8988T (cell line): ENCODE measurements around the gene CFAP300.
A peak's percentile ranks its signal among the peaks of the same experiment; 100 is the strongest.

Experiments
- DNase-seq: peaks from one replicate; pipeline ENCODE4 v3.0.0; 2011

CFAP300 gene

DNA sequence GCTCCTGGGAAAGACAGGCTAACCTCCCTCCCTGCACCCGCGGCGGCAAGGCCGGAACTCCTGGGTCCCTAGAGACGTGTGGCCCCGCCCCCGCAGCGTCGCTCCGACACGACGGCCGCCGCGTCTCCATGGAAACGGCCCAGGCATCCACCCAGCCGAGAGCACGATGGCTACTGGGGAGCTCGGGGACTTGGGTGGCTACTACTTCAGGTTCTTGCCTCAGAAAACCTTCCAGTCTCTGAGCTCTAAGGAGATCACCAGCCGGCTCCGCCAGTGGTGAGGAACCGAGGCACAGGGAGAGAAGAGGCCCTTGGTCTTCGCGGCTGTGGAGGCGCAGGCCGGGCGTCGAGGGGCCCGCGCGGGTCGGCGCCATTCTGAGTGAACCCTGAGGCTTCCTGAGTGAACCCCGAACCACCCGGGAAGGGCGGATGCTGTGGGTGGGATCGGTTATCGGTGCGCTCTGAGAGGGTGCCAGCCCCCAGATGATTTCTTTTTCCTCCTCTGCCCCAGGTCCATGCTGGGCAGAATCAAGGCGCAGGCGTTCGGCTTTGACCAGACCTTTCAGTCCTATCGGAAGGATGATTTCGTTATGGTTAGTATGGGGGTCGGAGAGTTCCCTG, at the start of gene CFAP300:
Gene CFAP300, plus strand, starts transcription at position 133 of the 620 bp plus-strand sequence. Its CDS starts 34 bp downstream, at position 167.
- peak; percentile 83 for DNase-seq

DNA sequence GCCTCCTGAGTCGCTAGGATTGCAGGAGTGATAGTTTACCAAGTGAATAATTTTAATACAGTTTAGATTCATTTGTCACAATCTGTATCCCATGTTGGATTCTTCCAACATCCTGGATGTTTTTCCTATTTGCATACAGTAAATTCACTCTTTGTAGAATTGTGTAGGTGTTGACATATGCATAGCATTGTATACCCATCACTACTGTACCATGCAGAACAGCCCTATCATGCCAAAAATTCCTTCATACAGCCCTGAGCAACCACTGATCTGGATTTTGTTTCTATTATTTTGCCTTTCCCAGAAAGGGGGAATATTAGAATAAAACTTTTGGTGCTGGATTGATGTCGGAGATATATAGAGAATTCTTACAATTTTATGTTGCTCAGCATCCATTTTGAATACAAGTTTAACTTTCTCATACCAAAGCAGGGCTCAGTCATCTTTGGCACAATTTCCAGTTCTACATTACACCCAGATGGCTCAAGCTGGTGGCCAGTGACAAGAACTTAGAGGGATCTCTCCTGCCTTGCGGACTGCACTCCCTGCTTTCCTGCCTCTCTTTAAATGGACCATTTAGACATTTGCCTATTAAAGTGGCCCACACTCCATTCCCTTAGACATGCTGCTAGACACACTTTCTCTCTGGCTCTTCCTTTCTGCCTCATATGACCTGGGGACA, 45.4 kb upstream of the CFAP300 start:
- DNase-seq = no peak

DNA sequence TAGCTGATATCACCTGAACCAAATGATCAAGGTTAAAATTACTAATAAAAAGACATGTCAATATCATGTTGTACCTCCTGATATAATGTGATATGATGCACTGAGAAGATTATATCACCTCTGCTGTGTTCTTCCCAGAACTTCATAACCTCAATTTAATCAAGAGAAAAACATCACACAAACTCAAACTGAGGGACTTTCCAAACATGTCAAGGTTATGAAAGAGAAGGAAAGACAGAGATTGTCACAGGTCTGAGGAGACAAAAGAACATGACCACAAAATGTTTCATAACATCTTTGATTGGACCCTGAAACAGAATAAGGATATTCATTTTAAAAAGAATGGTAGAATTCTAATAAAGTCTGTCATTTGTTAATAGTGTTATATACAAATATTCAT, 43.0 kb upstream of the CFAP300 start:
- no peak for DNase-seq

- DNase-seq = no peak
Measured at GRCh38 chr11:102005306-102005705, 41.9 kb upstream of the CFAP300 start.

DNA sequence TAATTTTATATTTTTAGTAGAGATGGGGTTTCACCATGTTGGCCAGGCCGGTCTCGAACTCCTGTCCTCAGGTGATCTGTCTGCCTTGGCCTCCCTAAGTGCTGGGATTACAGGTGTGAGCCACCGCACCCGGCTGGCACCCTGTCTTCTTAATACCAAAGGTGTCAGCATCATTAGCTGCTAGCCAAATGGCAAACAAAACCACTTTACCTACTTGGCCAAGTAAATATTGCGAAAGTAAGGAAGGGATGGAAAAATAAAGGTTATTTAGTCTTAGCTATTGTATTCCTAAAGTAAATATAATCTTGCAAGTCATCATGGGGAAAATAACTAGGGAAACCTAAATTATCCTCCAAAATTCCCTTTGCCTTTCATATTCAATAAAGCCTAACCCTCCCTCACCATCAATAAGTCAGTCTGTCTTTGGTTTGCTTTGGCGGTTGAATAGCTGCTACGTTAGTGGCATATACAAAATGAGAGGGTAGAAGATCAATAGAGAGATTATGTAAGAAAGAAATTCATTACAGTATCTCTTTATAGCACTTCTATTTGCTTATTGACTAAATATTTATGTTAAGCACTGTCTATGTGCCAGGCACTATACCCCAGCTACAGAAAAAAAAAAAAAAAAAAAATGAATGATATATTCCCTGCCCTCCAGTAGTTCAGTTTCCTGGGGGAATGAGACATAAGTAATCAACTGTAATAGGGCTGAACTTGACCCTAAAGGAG, 40.2 kb upstream of the CFAP300 start:
- DNase-seq = no peak

DNA sequence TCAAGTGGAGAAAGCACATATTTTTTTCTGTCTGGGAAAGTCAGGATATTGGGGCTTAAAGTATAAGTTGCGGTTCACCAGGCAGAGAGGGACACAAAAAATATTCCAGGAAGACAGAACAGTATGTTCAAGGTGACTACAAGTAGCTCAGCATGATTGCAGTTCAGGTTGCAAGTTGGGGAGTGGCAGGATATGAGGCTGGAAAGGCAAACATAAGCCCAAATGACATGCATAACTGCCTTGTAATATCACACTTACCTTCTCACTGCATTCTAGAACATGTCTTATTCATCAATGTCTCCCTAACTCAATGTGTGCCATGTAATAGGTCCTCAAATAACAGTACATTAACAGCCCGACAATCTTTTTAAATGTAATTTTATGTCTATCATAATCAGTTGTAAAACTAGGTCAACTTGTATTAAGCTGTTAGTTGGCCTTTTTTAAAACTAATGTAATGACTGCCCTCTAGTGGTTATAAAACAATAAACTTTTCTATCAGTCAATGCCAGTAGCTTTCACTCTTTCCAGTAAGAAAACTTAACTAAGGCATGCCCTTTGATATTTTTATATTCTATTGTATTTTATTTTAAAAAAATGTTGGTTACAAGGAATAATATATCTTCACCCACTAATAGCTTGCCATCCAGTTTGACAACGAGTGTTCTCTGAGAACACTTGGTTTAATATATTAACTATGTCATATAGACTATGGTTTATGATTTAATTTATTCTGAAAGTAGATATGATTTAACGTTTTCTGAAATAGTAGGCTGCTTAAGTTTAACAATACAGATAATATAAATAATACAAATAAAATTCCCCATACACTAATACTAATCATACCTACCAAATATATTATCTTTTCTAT, 39.4 kb upstream of the CFAP300 start:
- DNase-seq = no peak

GRCh38 chr11:102010776-102011494, 36.3 kb upstream of the CFAP300 start:
- DNase-seq = peak; percentile 87

DNA sequence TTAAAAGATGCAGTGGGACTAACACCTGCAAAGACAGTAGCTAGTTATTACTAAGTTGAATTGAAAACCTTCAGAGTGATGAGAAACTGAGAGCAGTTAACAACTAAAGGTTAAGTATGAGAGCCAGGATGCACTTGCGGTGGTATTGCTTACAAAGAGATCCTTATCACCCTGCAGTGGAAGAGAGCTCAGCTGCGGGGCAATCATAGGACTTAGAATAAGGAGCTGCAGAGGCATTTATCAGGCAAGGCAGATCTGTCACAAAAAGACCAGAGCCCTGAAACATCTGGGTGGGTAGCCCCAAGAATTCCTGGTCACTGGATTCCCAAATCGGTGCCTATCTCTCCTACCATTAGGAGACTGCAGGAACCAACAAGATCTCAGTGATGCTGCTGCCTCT, 34.3 kb upstream of the CFAP300 start:
- DNase-seq = no peak

DNA sequence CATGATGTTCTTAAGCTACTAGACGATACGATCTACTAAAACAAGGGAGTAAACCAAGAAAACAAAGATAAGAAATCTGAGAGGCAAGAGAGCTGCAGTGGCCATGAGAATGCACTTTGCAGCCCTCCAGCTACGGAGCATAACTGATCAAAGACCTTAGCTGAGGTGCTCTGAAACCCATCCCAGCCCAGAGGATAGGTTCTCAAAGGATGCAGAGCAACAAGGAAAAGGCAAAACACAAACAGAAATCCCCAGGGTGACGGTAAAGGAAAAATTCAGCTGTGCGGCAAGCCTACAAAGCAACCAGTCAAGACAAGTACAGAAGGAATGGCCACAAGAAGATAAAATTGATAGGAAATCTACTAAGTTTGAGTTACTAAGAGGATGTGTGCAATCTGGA, 32.5 kb upstream of the CFAP300 start:
- DNase-seq = no peak

GRCh38 chr11:102017026-102017425, 30.2 kb upstream of the CFAP300 start:
- DNase-seq = no peak

GRCh38 chr11:102026217-102026616, 21.0 kb upstream of the CFAP300 start:
- DNase-seq = no peak

DNA sequence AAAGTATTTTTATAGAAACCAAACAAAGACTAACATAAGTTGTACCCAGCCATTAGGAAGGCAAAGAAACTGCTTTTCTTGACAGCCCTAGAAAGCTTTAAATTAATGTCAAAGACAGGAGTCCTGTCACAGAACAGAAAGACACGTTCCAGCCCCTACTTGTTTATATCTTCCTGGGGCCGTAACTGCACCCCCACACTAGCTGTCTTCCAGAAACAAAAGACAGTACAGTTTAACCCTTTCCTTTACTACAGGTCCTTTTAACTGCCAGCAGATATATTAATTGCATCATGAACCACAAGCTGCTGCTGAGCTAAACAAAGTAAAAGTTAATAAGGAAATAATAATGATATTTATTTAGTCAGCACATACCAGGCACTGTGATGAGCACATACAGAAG, 20.3 kb upstream of the CFAP300 start:
- no peak for DNase-seq

- no peak for DNase-seq
Measured at GRCh38 chr11:102036757-102037156, 10.5 kb upstream of the CFAP300 start.

GRCh38 chr11:102046841-102047240, 396 bp upstream of the CFAP300 start:
- no peak for DNase-seq

GRCh38 chr11:102050927-102051575, 3.8 kb downstream of the CFAP300 start:
- no peak for DNase-seq

DNA sequence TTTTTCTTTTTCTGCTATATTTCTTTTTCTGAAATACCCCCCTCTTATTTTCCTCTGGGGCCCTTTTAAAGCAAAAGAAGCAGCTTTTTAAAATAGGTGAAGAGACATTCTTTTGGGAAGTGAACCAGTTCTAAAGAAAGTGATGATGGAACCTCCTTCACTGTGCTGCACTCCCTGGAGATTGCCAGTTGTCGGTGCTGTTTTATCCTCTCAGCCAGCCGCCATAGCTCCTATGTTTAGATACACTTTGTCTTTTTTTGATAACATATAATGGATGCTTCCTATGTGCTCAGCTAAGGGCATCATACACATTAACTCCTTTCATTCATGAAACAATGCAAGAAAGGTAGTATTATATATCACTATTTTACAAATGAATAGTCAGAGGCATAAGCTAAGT, 14.0 kb downstream of the CFAP300 start:
- DNase-seq = no peak

- no peak for DNase-seq
Measured at GRCh38 chr11:102062106-102062505, 14.9 kb downstream of the CFAP300 start.

DNA sequence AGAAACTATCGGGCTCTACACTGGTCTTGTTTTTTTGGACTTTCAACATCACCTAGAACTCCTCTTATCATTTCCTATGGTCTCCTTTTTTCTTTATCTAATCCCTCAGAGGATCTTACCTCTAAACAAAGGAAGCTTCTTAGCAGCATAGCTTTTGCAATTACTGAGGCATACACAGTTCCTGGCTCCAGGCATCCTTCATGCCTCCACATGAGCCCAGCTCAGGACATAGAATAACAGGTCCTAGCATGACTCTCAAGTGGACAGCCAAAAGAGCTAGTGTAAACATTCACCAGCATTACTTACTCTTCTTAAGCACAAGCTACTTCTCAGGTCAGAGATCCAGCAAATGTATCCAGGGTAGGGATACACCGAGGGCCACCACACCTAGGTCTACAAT, 17.1 kb downstream of the CFAP300 start:
- no peak for DNase-seq

- no peak for DNase-seq
Measured at GRCh38 chr11:102070766-102071165, 23.5 kb downstream of the CFAP300 start.

DNA sequence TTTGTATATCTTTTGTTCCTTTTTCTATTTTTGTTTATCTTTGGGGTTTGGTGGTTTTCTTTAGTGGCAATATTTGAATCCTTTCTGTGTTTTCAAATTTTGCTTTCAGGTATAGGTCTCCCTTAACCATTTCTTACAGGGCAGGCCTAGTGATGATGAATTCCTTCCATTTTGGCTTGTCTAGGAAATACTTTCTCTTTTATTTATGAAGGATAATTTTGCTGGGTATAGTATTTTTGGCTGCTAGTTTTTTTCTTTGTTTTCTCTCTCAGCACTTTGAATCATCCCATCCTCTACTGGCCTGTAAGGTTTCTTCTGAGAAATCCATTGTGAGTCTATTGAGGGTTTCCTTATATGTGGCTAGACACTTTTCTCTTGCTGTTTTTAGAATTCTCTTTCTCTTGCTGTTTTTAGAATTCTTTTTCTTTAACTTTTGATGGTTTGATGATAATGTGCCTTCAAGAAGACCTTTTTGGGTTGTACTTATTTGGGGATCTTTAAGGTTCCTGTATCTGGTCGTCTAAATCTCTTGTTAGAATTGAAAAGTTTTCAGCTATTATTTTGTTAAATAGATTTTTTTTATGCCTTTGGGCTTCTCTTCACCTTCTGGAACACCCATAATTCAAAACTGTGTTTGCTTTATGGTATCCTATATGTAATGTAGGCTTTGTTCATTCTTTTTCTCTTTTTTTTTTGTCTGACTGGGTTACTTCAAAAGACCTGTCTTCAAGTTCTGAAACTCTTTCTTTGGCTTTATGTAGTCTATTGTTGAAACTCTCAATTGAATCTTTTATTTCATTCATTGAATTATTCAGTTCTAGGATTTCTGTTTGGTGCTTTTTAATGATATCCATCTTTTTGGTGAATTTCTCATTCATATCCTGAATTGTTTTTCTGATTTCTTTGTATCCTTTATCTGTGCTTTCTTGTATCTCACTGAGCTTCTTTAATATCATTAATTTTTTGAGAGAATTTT, 24.5 kb downstream of the CFAP300 start:
- DNase-seq = no peak

DNA sequence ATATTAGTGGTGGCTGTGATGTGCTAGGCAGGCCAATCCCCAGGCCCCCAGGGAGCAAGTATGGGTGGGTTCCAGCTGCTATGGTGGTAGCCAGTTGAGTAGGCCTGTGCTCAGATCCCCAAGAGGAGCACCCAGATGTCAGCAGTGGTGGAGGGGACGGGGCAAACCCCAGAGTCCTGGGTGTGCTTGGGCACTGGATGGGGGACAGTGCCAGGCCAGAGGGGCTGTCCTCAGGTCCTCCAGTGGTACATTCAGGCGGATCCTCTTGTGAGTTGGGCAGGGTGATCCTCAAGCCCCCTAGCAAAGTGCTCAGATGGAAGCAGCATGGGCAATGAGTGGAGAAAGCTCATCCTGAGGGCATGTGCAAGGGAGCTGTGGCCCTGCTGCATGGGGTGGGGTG, 26.0 kb downstream of the CFAP300 start:
- DNase-seq = no peak
